WERI-Rb-1 (cell line): ENCODE results near the gene LSM14B.
A peak's percentile ranks its signal among the peaks of the same experiment; 100 is the strongest.

Experiments used
- DNase-seq: peaks from one replicate; pipeline ENCODE4 v3.0.0-alpha.2; 2020
- H3K27ac ChIP-seq: fragments of 250-450 bp; sonication (Bioruptor Pico); 2 replicates; pipeline ENCODE4 v1.5.1; 2020; ENCODE audit warnings: mild to moderate bottlenecking, moderate library complexity
- H3K27me3 ChIP-seq: fragments of 250-450 bp; sonication (Bioruptor Pico); 2 replicates; pipeline ENCODE4 v1.5.1; 2021; ENCODE audit warnings: mild to moderate bottlenecking, low read depth, moderate library complexity; ENCODE audit not compliant: insufficient read depth, severe bottlenecking
- H3K36me3 ChIP-seq: fragments of 250-450 bp; sonication (Bioruptor Pico); 2 replicates; pipeline ENCODE4 v1.5.1; 2020; ENCODE audit warnings: mild to moderate bottlenecking, moderate library complexity
- H3K4me3 ChIP-seq: 2 replicates; pipeline ENCODE4 v1.5.1; 2011; ENCODE audit warnings: low read depth, mild to moderate bottlenecking, control low read depth, low read length
- H3K9me3 ChIP-seq: fragments of 250-450 bp; sonication (Bioruptor Pico); 2 replicates; pipeline ENCODE4 v1.5.1; 2021; ENCODE audit warnings: mild to moderate bottlenecking, moderate library complexity; ENCODE audit not compliant: severe bottlenecking
- TF ChIP-seq, protein P1 (sequence below): IDR thresholded peaks from 2 replicates; pipeline ENCODE4 v1.5.1; 2011; ENCODE audit warnings: low read depth, mild to moderate bottlenecking, control low read depth, inconsistent platforms, low read length

The LSM14B gene

DNA sequence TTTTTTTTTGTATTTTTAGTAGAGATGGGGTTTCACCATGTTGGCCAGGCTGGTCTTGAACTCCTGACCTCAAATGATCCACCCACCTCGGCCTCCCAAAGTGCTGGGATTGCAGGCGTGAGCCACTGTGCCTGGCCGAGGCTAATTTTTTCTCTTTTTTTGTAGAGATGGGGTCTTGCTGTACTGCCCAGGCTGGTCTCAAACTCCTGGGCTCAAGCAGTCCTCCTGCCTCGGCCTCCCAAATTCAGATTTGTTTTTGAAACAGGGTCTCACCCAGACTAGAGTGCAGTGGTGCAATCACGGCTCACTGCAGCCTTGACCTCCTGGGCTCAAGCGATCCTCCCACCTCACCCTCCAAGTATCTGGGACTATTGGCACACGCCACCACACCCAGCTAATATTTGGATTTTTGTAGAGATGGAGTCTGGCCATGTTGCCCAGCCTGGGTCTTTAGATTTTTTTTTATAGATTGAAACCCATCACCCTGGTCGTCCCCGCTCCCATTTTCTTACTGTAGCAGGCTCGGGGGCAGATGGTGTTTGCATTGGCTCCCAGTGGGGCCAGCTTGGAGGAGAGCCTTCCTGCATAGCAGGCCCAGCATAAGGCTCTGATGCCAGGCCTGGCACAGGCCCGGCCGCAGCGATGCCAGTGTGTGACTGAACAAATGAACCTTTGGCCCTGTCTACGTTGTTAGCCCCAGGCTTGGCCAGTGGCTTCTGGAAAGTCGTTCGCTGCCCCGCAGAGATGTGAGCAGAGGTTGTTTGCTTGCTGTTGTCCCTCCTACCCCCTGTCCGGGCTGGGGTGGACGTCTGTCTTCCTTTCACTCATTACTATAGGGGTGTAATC lies 56.3 kb downstream of the LSM14B start:
- H3K36me3 ChIP-seq, result peaks cover 59% of the 10 kb centered on the region
- H3K9me3 ChIP-seq, result no peaks in the 10 kb centered on the region
- TF ChIP-seq, protein P1, sequence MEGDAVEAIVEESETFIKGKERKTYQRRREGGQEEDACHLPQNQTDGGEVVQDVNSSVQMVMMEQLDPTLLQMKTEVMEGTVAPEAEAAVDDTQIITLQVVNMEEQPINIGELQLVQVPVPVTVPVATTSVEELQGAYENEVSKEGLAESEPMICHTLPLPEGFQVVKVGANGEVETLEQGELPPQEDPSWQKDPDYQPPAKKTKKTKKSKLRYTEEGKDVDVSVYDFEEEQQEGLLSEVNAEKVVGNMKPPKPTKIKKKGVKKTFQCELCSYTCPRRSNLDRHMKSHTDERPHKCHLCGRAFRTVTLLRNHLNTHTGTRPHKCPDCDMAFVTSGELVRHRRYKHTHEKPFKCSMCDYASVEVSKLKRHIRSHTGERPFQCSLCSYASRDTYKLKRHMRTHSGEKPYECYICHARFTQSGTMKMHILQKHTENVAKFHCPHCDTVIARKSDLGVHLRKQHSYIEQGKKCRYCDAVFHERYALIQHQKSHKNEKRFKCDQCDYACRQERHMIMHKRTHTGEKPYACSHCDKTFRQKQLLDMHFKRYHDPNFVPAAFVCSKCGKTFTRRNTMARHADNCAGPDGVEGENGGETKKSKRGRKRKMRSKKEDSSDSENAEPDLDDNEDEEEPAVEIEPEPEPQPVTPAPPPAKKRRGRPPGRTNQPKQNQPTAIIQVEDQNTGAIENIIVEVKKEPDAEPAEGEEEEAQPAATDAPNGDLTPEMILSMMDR, result no peak
- no peaks in the 10 kb centered on the region for H3K27me3 ChIP-seq
- no peak overlapping the region for H3K27ac ChIP-seq
- no peak overlapping the region for H3K4me3 ChIP-seq
- no peak for DNase-seq

DNA sequence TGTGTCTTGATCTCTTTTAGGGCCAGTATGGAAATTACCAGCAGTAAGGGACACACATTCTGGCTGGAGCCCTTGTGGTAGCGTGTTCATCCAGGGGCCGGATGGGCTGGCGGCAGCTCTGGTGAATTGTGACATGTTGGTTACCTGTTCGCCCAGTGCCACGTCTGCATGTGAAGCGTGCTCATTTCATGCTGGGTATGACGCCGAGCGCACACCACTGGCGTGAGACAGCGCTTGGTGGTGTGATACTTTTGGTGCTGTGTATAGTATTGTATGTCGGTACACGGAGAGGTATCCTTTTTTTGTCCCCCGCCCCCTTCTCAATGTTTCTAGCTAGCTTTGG lies 56.9 kb downstream of the LSM14B start:
- H3K4me3 ChIP-seq, result no peak overlapping the region
- H3K27me3 ChIP-seq, result no peaks in the 10 kb centered on the region
- H3K36me3 ChIP-seq, result peaks cover 54% of the 10 kb centered on the region
- H3K27ac ChIP-seq, result no peak overlapping the region
- no peaks in the 10 kb centered on the region for H3K9me3 ChIP-seq
- no peak for DNase-seq
- TF ChIP-seq, protein P1, result no peak

DNA sequence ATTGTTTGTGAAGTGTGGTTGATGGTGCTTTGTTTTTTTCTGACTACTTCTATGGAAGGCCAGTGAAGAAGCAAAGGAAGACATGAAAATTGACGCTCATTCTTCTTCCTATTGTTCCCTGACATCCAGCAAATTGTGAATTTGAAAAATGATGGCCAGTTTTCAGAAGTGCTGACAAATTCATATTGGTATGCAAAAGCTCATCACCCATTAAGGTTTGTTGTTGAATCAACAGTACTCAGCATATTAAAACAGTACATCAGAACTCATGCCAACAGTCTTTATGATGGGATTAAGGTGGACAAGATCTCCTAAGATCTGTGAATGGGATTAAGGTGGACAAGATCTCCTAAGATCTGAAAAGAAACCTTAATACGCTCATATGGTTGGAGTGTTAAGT lies 59.5 kb downstream of the LSM14B start:
- Histone ChIP-seq H3K4me3 (peak overlapping the region; percentile 86; the same call in 1 of the 2 replicates), H3K36me3 (peaks cover 32% of the 10 kb centered on the region), H3K27ac (no peak overlapping the region), H3K27me3 (no peaks in the 10 kb centered on the region), H3K9me3 (no peaks in the 10 kb centered on the region)
- TF ChIP-seq, protein P1, result no peak
- DNase-seq, result no peak

DNA sequence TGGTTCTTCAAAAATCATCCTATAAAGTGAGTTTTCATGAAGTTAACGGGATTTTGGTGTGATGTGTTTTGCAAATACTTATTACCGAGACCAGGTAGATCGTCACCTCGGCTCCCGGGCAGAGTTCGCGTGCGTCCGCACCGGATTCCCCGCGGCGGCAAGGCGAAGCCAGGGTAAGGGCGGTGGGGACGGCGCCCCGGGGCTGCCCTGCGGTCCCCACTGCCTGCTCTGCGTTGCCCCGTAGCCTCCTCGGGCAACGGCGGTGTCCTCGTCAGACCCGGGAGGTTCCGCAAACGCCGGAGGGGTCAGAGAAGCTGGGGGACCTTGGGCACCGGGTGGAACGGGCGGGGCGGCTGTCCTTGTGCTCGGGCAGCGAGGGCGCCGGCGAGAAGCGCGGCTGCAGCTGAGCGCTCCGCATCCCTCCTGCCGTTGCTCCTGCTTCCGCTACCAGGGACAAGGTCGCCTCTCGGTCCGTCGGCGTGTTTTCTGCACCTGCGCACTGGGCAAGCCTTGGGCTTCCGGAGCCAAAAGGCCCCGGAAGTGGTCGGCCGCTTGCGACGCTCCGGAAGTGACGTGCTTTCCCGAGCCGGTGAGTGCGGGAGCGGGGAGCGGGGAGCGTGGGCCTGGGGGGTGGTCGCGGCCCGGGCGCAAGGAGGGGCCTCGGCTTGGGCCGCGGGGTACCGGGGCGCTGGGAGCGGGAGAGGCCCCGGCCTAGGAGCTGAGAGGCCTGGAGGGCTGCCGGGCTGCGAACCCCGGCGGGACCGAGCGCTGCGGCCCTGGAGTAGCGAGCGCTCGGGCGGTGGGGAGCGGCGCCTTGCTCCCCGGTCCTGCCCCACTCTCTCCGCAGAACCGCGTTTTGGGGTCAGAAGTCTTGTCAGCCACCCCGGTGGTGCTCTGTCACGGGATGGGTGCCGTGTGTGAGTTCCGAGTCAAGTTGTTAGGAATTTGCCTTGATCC lies 60.5 kb downstream of the LSM14B start, which contains the start of gene MTG2:
Gene MTG2, plus strand, starts transcription at position 560 of the 957 bp plus-strand sequence. CDS start 10,393 bp downstream, outside the sequence.
- peak within 1 kb of the TSS; percentile 86 for H3K4me3 ChIP-seq
- H3K36me3 ChIP-seq, result peaks cover 30% of the 10 kb centered on the region
- peak; percentile 96 for DNase-seq
- TF ChIP-seq, protein P1, result no peak
- no peaks in the 10 kb centered on the region for H3K27me3 ChIP-seq
- no peaks in the 10 kb centered on the region for H3K9me3 ChIP-seq
- H3K27ac ChIP-seq, result peak within 1 kb of the TSS; percentile 91

DNA sequence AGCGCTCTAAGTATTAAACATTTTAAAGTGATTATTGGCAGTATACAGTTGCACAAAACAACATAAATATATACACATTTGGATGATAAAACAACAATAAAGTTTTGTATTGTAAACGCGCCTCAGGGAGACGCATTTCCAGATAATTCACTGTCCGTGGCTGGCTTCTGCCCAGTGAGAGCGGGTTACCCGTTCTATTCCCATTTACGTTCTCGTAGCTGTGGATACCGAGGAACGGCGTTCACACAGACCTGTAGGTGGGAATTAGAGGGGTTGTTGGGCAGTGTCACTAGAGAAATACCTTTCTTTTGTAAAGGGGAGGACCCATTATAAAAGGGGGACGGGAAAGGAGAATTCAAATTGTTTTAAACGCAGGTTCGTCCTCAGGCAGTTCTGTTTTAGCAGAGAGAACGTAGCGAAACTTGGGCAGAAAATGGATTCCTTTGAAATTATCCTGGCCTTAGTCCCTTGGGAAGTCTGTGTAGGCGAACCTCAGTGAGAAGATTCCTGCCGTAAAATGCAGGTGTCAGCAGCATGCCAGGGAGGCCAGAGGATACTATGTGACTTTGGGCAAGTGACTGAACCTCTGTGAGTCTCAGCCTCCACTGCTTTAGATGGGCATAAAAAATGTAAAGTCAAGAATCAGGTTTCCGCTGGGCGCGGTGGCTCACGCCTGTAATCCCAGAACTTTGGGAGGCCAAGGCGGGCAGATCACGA lies 61.3 kb downstream of the LSM14B start:
- Histone ChIP-seq H3K9me3 (no peaks in the 10 kb centered on the region), H3K27ac (peak overlapping the region; percentile 91), H3K4me3 (peak overlapping the region; percentile 86), H3K27me3 (no peaks in the 10 kb centered on the region), H3K36me3 (peaks cover 28% of the 10 kb centered on the region)
- no peak for DNase-seq
- TF ChIP-seq, protein P1, result no peak
